Measurements from ENCODE around the gene ZNF17. TPM values are rescaled to one million over a fixed set of nuclear protein-coding genes. Genes with fewer than 3 reads are reported as not detected.

Gene ZNF17
- total RNA-seq, 4 donors from 2014 or later = 8.9 to 30.3 (median 14.0) TPM

DNA sequence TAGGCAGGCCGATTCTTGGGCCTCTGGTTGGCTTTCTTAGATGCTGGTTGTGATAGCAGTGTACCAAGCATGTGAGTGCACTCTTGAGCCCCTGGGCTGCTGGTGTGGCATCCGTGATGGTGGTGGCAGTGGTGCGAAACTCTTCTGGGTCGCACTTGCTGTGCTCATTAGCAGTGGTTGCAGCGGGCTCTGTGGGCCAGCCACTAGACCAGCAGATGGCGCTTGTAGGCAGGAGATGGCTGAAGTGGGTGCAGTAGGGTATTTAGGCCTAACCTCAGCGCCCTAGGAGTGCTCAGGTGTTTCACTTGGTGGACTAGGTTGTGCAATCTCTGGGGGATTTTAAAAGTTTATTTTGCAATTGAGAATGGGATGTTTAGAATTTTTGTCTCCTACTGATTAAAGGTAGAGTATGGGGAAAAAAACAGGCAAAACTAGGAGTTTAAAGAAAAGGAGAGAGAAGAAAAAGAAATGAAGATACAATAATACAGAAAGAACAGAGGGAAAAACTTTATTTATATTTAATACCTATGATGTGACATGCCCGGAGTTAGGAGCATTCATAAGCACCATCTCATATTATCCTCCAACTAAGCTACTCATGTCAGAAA is 4.3 kb upstream of the ZNF17 start:
- 11 to 12% methylated on average over 4 to 7 of the region's 8 CpGs for WGBS, 2 donors
- DNase-seq (ENCODE audit: low spot score in 2 of 2) = peak in 1 of 2 donors; percentile 29
- TF ChIP-seq POLR2A (IDR thresholded peaks at IDR 0.05) = no peak
- TF ChIP-seq, protein P1, sequence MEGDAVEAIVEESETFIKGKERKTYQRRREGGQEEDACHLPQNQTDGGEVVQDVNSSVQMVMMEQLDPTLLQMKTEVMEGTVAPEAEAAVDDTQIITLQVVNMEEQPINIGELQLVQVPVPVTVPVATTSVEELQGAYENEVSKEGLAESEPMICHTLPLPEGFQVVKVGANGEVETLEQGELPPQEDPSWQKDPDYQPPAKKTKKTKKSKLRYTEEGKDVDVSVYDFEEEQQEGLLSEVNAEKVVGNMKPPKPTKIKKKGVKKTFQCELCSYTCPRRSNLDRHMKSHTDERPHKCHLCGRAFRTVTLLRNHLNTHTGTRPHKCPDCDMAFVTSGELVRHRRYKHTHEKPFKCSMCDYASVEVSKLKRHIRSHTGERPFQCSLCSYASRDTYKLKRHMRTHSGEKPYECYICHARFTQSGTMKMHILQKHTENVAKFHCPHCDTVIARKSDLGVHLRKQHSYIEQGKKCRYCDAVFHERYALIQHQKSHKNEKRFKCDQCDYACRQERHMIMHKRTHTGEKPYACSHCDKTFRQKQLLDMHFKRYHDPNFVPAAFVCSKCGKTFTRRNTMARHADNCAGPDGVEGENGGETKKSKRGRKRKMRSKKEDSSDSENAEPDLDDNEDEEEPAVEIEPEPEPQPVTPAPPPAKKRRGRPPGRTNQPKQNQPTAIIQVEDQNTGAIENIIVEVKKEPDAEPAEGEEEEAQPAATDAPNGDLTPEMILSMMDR (IDR thresholded peaks at IDR 0.05) = no peak
- H3K4me3 ChIP-seq (ENCODE audit: low read depth, poor library complexity, severe bottlenecking) = no peak overlapping the region
- intact Hi-C loops (cut with DNase I; ENCODE audit: low total_unique reads) = loop anchor here (10.0 kb wide), 1 partner anchor 748 kb away; the partner anchor contains the start of gene ZNF329

DNA sequence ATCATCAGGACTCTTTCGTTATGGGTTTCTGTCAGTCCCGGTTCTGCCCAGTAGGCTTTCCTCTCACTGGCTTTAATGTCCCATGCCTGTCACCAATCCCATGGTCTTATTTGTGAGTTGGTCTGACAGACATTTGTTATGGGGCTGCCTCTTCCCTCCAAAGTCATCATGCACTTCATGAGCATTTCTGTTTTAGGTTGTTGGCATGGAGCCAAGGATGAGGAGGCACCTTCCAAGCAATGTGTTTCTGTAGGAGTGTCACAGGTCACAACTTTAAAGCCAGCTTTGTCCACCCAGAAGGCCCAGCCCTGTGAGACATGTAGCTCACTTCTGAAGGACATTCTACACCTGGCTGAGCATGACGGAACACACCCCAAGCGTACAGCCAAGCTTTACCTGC is 8.5 kb downstream of the ZNF17 start:
- no peak overlapping the region for H3K4me3 ChIP-seq (ENCODE audit: low read depth, poor library complexity, severe bottlenecking)
- TF ChIP-seq, protein P1 (IDR thresholded peaks at IDR 0.05) = no peak
- TF ChIP-seq POLR2A (IDR thresholded peaks at IDR 0.05) = no peak
- intact Hi-C loops (cut with DNase I; ENCODE audit: low total_unique reads) = no loop called here
- no peak for DNase-seq (ENCODE audit: low spot score in 2 of 2)
- 98 to 100% methylated on average over 4 of the region's 4 CpGs for WGBS, 2 donors

DNA sequence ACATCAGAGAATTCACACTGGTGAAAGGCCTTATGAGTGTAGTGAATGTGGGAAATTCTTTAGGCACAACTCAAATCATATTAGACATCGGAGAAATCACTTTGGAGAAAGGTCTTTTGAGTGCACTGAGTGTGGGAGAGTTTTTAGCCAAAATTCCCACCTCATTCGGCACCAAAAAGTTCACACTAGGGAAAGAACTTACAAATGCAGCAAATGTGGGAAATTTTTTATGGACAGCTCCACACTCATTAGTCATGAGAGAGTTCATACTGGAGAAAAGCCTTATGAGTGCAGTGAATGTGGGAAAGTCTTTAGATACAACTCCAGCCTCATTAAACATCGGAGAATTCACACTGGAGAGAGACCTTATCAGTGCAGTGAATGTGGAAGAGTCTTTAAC is 10.1 kb downstream of the ZNF17 start:
- WGBS, 2 donors = 94 to 95% methylated on average over 3 of the region's 3 CpGs
- TF ChIP-seq, protein P1 (IDR thresholded peaks at IDR 0.05) = no peak
- TF ChIP-seq POLR2A (IDR thresholded peaks at IDR 0.05) = no peak
- no peak for DNase-seq (ENCODE audit: low spot score in 2 of 2)
- H3K4me3 ChIP-seq (ENCODE audit: low read depth, poor library complexity, severe bottlenecking) = no peak overlapping the region
- intact Hi-C loops (cut with DNase I; ENCODE audit: low total_unique reads) = no loop called here

DNA sequence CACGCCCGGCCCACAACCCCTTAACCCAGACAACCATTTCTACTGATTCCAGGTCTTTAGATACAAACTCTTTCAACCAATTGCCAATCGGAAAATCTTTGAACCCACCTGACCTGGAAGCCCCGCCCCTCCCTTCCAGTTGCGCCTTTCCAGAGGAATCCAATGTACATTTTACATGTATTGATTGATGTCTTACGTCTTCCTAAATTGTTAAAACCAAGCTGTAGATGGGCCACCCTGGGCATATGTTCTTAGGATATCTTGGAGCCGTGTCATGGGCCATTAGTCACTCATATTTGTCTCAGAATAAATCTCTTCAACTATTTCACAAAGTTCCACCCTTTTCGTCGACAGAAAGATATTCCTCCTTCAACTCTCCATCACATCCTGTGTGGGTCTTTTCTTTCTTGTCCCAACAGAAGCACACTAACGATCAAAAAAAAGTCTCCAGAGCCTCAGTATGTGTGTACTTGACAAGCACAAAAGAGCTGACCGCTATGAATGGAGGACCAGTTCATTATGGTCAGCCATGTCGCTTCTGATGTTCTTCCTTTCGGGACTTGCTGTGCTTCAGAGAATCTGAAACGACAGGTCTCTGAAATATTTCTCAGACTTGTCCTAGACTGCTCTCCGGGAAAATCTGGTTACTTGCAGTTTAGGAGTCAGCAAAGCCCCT is 23.6 kb downstream of the ZNF17 start:
- TF ChIP-seq POLR2A (IDR thresholded peaks at IDR 0.05) = no peak
- intact Hi-C loops (cut with DNase I; ENCODE audit: low total_unique reads) = no loop called here
- WGBS, 2 donors = 26 to 27% methylated on average over 15 of the region's 15 CpGs
- DNase-seq (ENCODE audit: low spot score in 2 of 2) = no peak
- peak overlapping the region; percentile 77 for H3K4me3 ChIP-seq (ENCODE audit: low read depth, poor library complexity, severe bottlenecking)

DNA sequence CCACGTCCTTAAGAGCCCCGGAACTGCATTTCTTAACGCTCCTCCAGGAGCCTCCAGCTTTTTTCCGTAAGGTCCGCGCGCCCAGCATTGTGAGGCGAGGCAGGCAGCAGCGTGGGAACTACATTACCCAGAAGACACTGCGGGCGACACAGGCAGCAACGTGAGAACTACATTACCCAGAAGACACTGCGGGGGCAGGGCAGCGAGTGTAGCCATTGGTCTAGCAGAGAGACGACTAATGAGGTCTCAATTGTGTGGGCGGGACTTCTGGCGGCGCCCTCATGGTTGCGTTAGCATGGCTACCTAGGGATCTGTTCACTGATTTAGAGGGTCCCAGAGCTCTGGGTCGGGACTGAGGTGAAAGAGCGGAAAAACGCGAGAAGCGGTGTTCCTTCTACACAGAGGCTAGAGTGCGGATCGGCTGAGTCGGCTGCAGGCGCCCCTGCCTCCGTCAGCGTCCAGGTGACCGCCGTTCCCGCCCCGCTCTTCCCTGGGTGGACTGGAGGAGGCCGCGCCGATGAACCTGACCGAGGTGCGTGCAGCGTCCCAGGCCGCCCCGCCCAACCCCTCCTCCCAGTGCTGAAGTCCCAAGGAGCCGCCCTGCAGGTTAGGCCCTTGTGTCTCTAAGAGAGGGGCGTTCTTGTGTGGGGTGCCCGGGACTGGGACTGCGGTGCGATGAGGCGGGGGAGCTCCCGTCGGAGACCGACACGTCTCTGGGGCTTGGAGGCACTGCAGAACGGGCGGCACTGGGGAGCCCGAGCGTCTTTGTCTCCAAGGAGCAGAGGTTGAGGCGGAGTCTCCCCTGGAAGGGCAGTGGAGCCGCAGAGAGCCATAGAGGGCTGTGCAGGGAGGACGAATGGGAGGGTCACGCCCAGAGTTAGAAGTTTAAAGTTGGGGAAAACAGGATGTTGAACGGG is 24.4 kb downstream of the ZNF17 start, which contains the start of gene ZNF749:
ZNF749 (plus strand) TSS at position 264 of the 917 bp plus-strand sequence; CDS start at position 518, 254 bp downstream.
- WGBS, 2 donors = 1% methylated on average over 57 to 60 of the region's 61 CpGs
- H3K4me3 ChIP-seq (ENCODE audit: low read depth, poor library complexity, severe bottlenecking) = peak within 1 kb of the TSS; percentile 77
- TF ChIP-seq POLR2A (IDR thresholded peaks at IDR 0.05) = no peak
- TF ChIP-seq, protein P1 (IDR thresholded peaks at IDR 0.05) = no peak
- intact Hi-C loops (cut with DNase I; ENCODE audit: low total_unique reads) = no loop called here
- DNase-seq (ENCODE audit: low spot score in 2 of 2) = peak; percentile 100

DNA sequence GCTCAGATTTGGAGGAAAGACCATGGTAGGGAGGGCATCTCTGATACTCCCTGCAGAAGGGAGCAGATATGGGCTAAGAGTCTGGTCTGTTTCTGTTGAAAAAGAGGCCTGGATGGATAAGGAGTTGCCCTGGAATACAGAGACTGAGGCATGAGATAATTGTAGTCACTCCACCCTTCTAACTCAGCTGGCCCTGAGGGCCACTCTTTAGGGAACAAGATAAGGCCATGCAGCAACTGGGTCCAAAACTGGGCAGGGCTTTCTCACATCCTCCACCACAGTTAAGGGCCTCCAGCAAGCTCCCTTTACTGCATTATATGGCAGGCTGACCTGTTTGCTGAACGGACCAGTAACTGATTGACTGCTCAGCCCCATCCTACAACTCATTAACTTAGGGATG is 25.5 kb downstream of the ZNF17 start:
- TF ChIP-seq, protein P1 (IDR thresholded peaks at IDR 0.05) = no peak
- WGBS, 2 donors = 68 to 73% methylated on average over 1 of the region's 1 CpG
- no peak for DNase-seq (ENCODE audit: low spot score in 2 of 2)
- intact Hi-C loops (cut with DNase I; ENCODE audit: low total_unique reads) = no loop called here
- no peak overlapping the region for H3K4me3 ChIP-seq (ENCODE audit: low read depth, poor library complexity, severe bottlenecking)
